H9 (cell line): Measurements from ENCODE around the gene CHRND. TPM values are rescaled to one million over a fixed set of nuclear protein-coding genes. Genes with fewer than 3 reads are reported as not detected.

Experiments
- DNase-seq: peaks from one replicate; pipeline ENCODE4 v3.0.0-alpha.2; 2017
- H2AFZ ChIP-seq: one replicate; pipeline ENCODE4 v1.6.1; 2013; ENCODE audit warnings: mild to moderate bottlenecking, low read length, control low read depth, moderate library complexity
- H2AK5ac ChIP-seq: 2 replicates; pipeline ENCODE4 v1.6.1; 2013; ENCODE audit warnings: low read length, control low read depth, mixed read lengths; ENCODE audit not compliant: insufficient read length
- H2BK120ac ChIP-seq: one replicate; pipeline ENCODE4 v1.6.1; 2013; ENCODE audit warnings: low read depth, mild to moderate bottlenecking, low read length, control low read depth, inconsistent platforms; ENCODE audit not compliant: poor library complexity, severe bottlenecking
- H2BK12ac ChIP-seq: 2 replicates; pipeline ENCODE4 v1.6.1; 2013; ENCODE audit warnings: low read length, control low read depth, mixed read lengths, low read depth; ENCODE audit not compliant: insufficient read length
- H2BK15ac ChIP-seq: 2 replicates; pipeline ENCODE4 v1.6.1; 2013; ENCODE audit warnings: low read depth, low read length, control low read depth
- H2BK20ac ChIP-seq: one replicate; pipeline ENCODE4 v1.6.1; 2013; ENCODE audit warnings: low read depth, mild to moderate bottlenecking, low read length, control low read depth, inconsistent platforms; ENCODE audit not compliant: poor library complexity, severe bottlenecking
- H2BK5ac ChIP-seq: 2 replicates; pipeline ENCODE4 v1.6.1; 2013; ENCODE audit warnings: low read length, control low read depth, mixed read lengths; ENCODE audit not compliant: insufficient read length
- H3K14ac ChIP-seq: 2 replicates; pipeline ENCODE4 v1.6.1; 2013; ENCODE audit warnings: low read length, control low read depth; ENCODE audit not compliant: insufficient read depth
- H3K18ac ChIP-seq: 2 replicates; pipeline ENCODE4 v1.6.1; 2013; ENCODE audit warnings: low read depth, mild to moderate bottlenecking, mixed read lengths, low read length, control low read depth; ENCODE audit not compliant: insufficient read length
- H3K23ac ChIP-seq: 2 replicates; pipeline ENCODE4 v1.6.1; 2013; ENCODE audit warnings: low read length, control low read depth, mixed read lengths, low read depth; ENCODE audit not compliant: insufficient read length
- H3K23me2 ChIP-seq: 2 replicates; pipeline ENCODE4 v1.6.1; 2013; ENCODE audit warnings: low read depth, mild to moderate bottlenecking, mixed read lengths, low read length, control low read depth; ENCODE audit not compliant: insufficient read length, poor library complexity, severe bottlenecking
- H3K27ac ChIP-seq: 2 replicates; pipeline ENCODE4 v1.5.1; 2013; ENCODE audit warnings: low read length, control low read depth, mixed read lengths, low read depth; ENCODE audit not compliant: insufficient read length
- H3K27me3 ChIP-seq: 2 replicates; pipeline ENCODE4 v1.6.1; 2013; ENCODE audit warnings: low read length, control low read depth, inconsistent platforms; ENCODE audit not compliant: insufficient read depth
- H3K4ac ChIP-seq: 2 replicates; pipeline ENCODE4 v1.6.1; 2013; ENCODE audit warnings: low read depth, mild to moderate bottlenecking, control low read depth, inconsistent platforms, low read length, moderate library complexity
- H3K4me1 ChIP-seq: 2 replicates; pipeline ENCODE4 v1.6.1; 2013; ENCODE audit warnings: low read length, control low read depth, inconsistent platforms; ENCODE audit not compliant: insufficient read depth
- H3K4me2 ChIP-seq: 2 replicates; pipeline ENCODE4 v1.6.1; 2013; ENCODE audit warnings: low read length, control low read depth, mixed read lengths; ENCODE audit not compliant: insufficient read length, insufficient read depth
- H3K56ac ChIP-seq: 2 replicates; pipeline ENCODE4 v1.6.1; 2013; ENCODE audit warnings: low read depth, mild to moderate bottlenecking, mixed read lengths, low read length, control low read depth; ENCODE audit not compliant: insufficient read length
- H3K79me1 ChIP-seq: 2 replicates; pipeline ENCODE4 v1.6.1; 2013; ENCODE audit warnings: low read depth, mild to moderate bottlenecking, moderate library complexity, low read length, control low read depth, inconsistent platforms; ENCODE audit not compliant: insufficient read depth, poor library complexity, severe bottlenecking
- H3K79me2 ChIP-seq: 2 replicates; pipeline ENCODE4 v1.6.1; 2013; ENCODE audit warnings: low read length, control low read depth, inconsistent platforms; ENCODE audit not compliant: insufficient read depth
- H3K9ac ChIP-seq: 2 replicates; pipeline ENCODE4 v1.6.1; 2013; ENCODE audit warnings: low read length, control low read depth, mixed read lengths; ENCODE audit not compliant: insufficient read length; ENCODE audit errors: extremely low read depth
- H3K9me3 ChIP-seq: one replicate; pipeline ENCODE4 v1.6.1; 2013; ENCODE audit warnings: low read depth, low read length, inconsistent platforms; ENCODE audit not compliant: control insufficient read depth
- H3T11ph ChIP-seq: one replicate; pipeline ENCODE4 v1.6.1; 2013; ENCODE audit warnings: mild to moderate bottlenecking, low read length, control low read depth, inconsistent platforms
- H4K20me1 ChIP-seq: one replicate; pipeline ENCODE4 v1.6.1; 2013; ENCODE audit not compliant: control insufficient read depth, insufficient read length, insufficient read depth
- H4K5ac ChIP-seq: 2 replicates; pipeline ENCODE4 v1.6.1; 2013; ENCODE audit warnings: low read depth, mild to moderate bottlenecking, mixed read lengths, low read length, control low read depth; ENCODE audit not compliant: insufficient read length
- H4K8ac ChIP-seq: replicated peaks from 2 replicates; pipeline ENCODE4 v1.6.1; 2013; ENCODE audit warnings: low read length, control low read depth, mixed read lengths, low read depth; ENCODE audit not compliant: insufficient read length
- H4K91ac ChIP-seq: 2 replicates; pipeline ENCODE4 v1.6.1; 2013; ENCODE audit warnings: low read depth, mild to moderate bottlenecking, moderate library complexity, mixed read lengths, low read length, control low read depth; ENCODE audit not compliant: insufficient read length
- H3K27ac Mint-ChIP-seq, 3 experiments: 2 replicates in 2 of 3; 3 replicates in 1 of 3; pipeline ENCODE4 v1.8.0; 2020 to 2021; ENCODE audit warnings: mixed read lengths in 3 of 3, mild to moderate bottlenecking in 1 of 3, moderate library complexity in 1 of 3
- H3K27me3 Mint-ChIP-seq: 2 replicates; pipeline ENCODE4 v1.8.0; 2021; ENCODE audit warnings: low read depth, mild to moderate bottlenecking, moderate library complexity, mixed read lengths
- H3K36me3 Mint-ChIP-seq, 3 experiments: 2 replicates in 2 of 3; 3 replicates in 1 of 3; pipeline ENCODE4 v1.8.0; 2020 to 2021; ENCODE audit warnings: low read depth in 3 of 3, mixed read lengths in 3 of 3; ENCODE audit not compliant: insufficient read depth in 1 of 3
- H3K4me1 Mint-ChIP-seq, 2 experiments: 2 replicates each; pipeline ENCODE4 v1.8.0; 2020; ENCODE audit warnings: mixed read lengths in 2 of 2
- H3K4me3 Mint-ChIP-seq, 2 experiments: 2 replicates in 1 of 2; 3 replicates in 1 of 2; pipeline ENCODE4 v1.8.0; 2020 to 2021; ENCODE audit warnings: mild to moderate bottlenecking in 2 of 2, mixed read lengths in 2 of 2, moderate library complexity in 1 of 2
- H3K9me3 Mint-ChIP-seq, 2 experiments: 2 replicates in 1 of 2; 3 replicates in 1 of 2; pipeline ENCODE4 v1.8.0; 2020; ENCODE audit warnings: mild to moderate bottlenecking in 2 of 2, mixed read lengths in 2 of 2, moderate library complexity in 1 of 2
- WGBS: extraction: QIAGEN DNeasy Blood & Tissue Kit; methylation state at CpG from one replicate; pipeline ENCODE4 v1.1.7; 2013; ENCODE audit warnings: missing lambda C conversion rate, low lambda C conversion rate, mixed read lengths; ENCODE audit not compliant: insufficient read length; ENCODE audit errors: extremely low coverage; 5-methylcytosine and 5-hydroxymethylcytosine counted together
- total RNA-seq: library from RNA; stranded (reverse); gene quantifications from 2 replicates; pipeline ENCODE4 v1.2.1, GENCODE V29; 2021
- TF ChIP-seq, protein P1 (sequence below): fragments of 200-600 bp; sonication (generic); conservative IDR thresholded peaks from 3 replicates; pipeline ENCODE4 v1.8.0; 2021; ENCODE audit warnings: antibody characterized with exemption, mild to moderate bottlenecking

CHRND gene
- total RNA-seq, 1 experiment from 2014 or later, result not detected

DNA sequence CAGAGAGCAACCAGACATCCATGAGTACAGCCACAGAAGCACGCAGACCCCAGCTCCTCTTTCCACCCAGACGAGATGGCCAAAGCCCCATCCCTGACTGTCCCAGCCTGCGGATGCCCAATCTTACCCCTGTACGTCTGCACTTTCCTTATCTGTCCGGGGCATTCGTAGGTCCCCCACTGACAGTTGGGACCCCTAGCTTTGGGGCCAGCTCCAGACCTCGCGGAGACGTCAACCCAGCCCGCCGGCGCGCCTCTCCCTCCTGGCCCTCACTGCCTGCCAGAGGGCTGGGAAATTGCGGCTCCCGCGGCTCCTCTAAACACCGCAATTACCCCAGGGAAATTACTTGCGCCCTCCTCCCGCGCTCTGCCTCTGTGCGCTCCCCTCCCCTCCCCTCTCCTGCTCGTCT lies 40.6 kb upstream of the CHRND start:
- Histone ChIP-seq H3K14ac (peak overlapping the region; percentile 26; the same call in 1 of the 2 replicates), H2BK120ac (no peak overlapping the region), H2AFZ (no peak overlapping the region), H3K4me2 (peak overlapping the region; percentile 48), H3K79me2 (no peaks in the 10 kb centered on the region), H2BK5ac (no peak overlapping the region), H3T11ph (no peak overlapping the region), H3K27ac (no peak overlapping the region), H2AK5ac (no peak overlapping the region), H2BK20ac (no peak overlapping the region), H3K56ac (no peak overlapping the region), H2BK15ac (no peak overlapping the region), H3K9me3 (no peaks in the 10 kb centered on the region), H3K4ac (no peak overlapping the region), H4K5ac (no peak overlapping the region), H3K23me2 (peaks cover 9% of the 10 kb centered on the region), H4K20me1 (no peaks in the 10 kb centered on the region), H3K4me1 (peaks cover 2% of the 10 kb centered on the region; the same call in 1 of the 2 replicates), H4K91ac (no peak overlapping the region), H3K27me3 (peaks cover 34% of the 10 kb centered on the region), H3K9ac (no peak overlapping the region), H2BK12ac (no peak overlapping the region), H3K18ac (no peak overlapping the region), H3K79me1 (no peaks in the 10 kb centered on the region), H3K23ac (no peak overlapping the region), H4K8ac (no peak overlapping the region)
- H3K27ac Mint-ChIP-seq, result no peak overlapping the region
- peaks cover 0 to 8% (median 0%) of the 10 kb centered on the region in 3 experiments; a peak in 3 of 7 replicates for H3K36me3 Mint-ChIP-seq
- H3K4me1 Mint-ChIP-seq, result peaks cover 20 to 27% of the 10 kb centered on the region in 2 experiments
- H3K9me3 Mint-ChIP-seq, result no peaks in the 10 kb centered on the region
- peaks cover 79% of the 10 kb centered on the region for H3K27me3 Mint-ChIP-seq
- no CpG with 5 or more reads among the region's 22 CpGs for WGBS
- H3K4me3 Mint-ChIP-seq, result peak overlapping the region; percentile 41 to 76
- DNase-seq, result no peak
- TF ChIP-seq, protein P1, sequence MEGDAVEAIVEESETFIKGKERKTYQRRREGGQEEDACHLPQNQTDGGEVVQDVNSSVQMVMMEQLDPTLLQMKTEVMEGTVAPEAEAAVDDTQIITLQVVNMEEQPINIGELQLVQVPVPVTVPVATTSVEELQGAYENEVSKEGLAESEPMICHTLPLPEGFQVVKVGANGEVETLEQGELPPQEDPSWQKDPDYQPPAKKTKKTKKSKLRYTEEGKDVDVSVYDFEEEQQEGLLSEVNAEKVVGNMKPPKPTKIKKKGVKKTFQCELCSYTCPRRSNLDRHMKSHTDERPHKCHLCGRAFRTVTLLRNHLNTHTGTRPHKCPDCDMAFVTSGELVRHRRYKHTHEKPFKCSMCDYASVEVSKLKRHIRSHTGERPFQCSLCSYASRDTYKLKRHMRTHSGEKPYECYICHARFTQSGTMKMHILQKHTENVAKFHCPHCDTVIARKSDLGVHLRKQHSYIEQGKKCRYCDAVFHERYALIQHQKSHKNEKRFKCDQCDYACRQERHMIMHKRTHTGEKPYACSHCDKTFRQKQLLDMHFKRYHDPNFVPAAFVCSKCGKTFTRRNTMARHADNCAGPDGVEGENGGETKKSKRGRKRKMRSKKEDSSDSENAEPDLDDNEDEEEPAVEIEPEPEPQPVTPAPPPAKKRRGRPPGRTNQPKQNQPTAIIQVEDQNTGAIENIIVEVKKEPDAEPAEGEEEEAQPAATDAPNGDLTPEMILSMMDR, result no peak
